ENCODE results near the gene FAR2. TPM values are rescaled to one million over a fixed set of nuclear protein-coding genes. Genes with fewer than 3 reads are reported as not detected.

FAR2 gene
- polyA plus RNA-seq, 1 donor (not counting 4 experiments of a cell fraction or from before 2014, with no cell fraction given): 9.2 TPM

DNA sequence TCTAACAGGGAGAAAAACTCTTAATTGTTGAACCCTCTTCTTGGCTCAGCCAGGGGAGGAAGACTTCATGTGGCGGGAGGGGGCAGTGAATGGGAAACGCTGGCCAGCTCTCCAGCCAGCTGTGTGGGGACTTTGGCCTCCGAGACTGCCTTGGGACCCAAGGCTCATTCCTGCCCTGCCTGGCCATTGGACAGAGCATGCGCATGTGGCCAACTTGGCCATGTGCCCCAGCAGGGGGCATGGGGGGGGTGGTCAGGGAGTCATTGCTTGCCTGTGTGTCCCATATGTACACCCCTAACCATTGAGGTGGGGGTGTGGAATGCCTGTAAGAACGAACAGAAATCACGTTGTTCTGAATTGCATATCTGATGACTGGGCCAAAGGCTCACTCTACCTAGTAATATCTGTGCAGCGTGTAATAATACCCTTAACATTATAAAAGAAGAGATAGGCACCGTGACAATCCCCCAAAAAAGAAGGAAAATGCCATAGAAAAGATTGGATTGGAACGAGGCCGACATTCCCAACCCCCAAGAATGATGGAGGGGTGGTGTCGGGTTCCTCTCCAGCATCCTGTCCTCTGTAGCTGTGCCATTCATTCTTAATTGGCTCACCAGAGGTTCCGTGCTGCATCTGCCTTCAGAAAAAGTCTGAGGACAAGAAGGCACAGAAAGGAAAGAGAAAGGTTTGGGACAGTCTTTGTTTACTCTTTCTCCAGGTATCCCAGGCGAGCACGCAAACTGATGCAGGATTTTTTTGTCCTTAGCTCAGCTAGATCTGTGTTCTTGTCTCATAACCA, 3.5 kb upstream of the FAR2 start:
- H3K4me3 ChIP-seq (ENCODE audit: control insufficient read depth in 2 of 3, extremely low read depth in 1 of 3, insufficient read depth in 2 of 3, low read depth in 1 of 3, low read length in 3 of 3): no peak overlapping the region
- no peak for TF ChIP-seq EZH2 (IDR thresholded peaks at IDR 0.05; ENCODE audit: low read length)
- TF ChIP-seq, protein P1, sequence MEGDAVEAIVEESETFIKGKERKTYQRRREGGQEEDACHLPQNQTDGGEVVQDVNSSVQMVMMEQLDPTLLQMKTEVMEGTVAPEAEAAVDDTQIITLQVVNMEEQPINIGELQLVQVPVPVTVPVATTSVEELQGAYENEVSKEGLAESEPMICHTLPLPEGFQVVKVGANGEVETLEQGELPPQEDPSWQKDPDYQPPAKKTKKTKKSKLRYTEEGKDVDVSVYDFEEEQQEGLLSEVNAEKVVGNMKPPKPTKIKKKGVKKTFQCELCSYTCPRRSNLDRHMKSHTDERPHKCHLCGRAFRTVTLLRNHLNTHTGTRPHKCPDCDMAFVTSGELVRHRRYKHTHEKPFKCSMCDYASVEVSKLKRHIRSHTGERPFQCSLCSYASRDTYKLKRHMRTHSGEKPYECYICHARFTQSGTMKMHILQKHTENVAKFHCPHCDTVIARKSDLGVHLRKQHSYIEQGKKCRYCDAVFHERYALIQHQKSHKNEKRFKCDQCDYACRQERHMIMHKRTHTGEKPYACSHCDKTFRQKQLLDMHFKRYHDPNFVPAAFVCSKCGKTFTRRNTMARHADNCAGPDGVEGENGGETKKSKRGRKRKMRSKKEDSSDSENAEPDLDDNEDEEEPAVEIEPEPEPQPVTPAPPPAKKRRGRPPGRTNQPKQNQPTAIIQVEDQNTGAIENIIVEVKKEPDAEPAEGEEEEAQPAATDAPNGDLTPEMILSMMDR (optimal IDR thresholded peaks at IDR 0.05 in 1 of 3, IDR thresholded peaks at IDR 0.05 in 1 of 3, conservative IDR thresholded peaks at IDR 0.05 in 1 of 3; ENCODE audit: extremely low read depth in 1 of 3, insufficient read depth in 2 of 3, low read length in 3 of 3): no peak
- dilution Hi-C loops (cut with MboI; ENCODE audit: extremely low pct_ligation_motif_present, low sequenced_read_pairs): no loop called here
- no peak overlapping the region for H3K9ac ChIP-seq (ENCODE audit: control insufficient read depth, extremely low read depth, insufficient read depth, low read length)
- H3K9me1 ChIP-seq (ENCODE audit: control insufficient read depth, extremely low read depth, insufficient read depth, low read length): no peaks in the 10 kb centered on the region
- no peak overlapping the region for H2AFZ ChIP-seq (ENCODE audit: control insufficient read depth, low read length)
- H3K79me2 ChIP-seq (ENCODE audit: control insufficient read depth, insufficient read depth, low read length): no peaks in the 10 kb centered on the region
- H3K36me3 ChIP-seq (ENCODE audit: control insufficient read depth in 2 of 2, extremely low read depth in 1 of 2, insufficient read depth in 2 of 2, low read length in 2 of 2): no peaks in the 10 kb centered on the region
- peaks cover 13% of the 10 kb centered on the region for H3K4me1 ChIP-seq (ENCODE audit: control insufficient read depth, extremely low read depth, insufficient read depth, low read length)
- no peak overlapping the region for H3K27ac ChIP-seq (ENCODE audit: control insufficient read depth, insufficient read depth, low read length)
- H3K4me2 ChIP-seq (ENCODE audit: control insufficient read depth, extremely low read depth, insufficient read depth, low read depth, low read length): no peak overlapping the region
- no peaks in the 10 kb centered on the region for H3K9me3 ChIP-seq (ENCODE audit: control insufficient read depth, low read depth, low read length)
- H4K20me1 ChIP-seq (ENCODE audit: control insufficient read depth, extremely low read depth, insufficient read depth, low read length): no peaks in the 10 kb centered on the region
- H3K27me3 ChIP-seq (ENCODE audit: control insufficient read depth, extremely low read depth, insufficient read depth, low read length): no peaks in the 10 kb centered on the region
- DNase-seq (ENCODE audit: low read depth, low spot score): no peak
- no peak for FAIRE-seq

DNA sequence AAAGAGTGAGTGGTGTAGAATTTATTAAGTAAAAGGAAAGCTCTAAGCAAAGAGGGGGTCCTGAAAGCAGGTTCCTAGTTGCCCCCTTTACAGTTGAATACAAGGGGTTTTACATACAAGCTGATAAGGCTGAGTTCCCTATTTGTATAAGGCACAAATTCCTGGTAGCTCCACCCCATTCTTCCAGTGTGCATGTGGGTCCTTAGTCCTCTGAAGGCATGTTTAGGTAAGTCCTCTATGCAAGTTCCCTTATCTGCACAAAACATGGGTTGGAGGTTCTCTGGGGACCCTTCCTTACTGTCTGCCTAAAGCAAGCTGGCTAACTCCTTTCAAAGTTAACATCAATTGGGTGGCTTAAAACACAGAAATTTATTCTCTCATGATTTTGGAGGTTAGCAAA, 2.9 kb upstream of the FAR2 start:
- Histone ChIP-seq H3K4me3 (ENCODE audit: control insufficient read depth in 2 of 3, extremely low read depth in 1 of 3, insufficient read depth in 2 of 3, low read depth in 1 of 3, low read length in 3 of 3) (no peak overlapping the region), H3K36me3 (ENCODE audit: control insufficient read depth in 2 of 2, extremely low read depth in 1 of 2, insufficient read depth in 2 of 2, low read length in 2 of 2) (no peaks in the 10 kb centered on the region), H3K27me3 (ENCODE audit: control insufficient read depth, extremely low read depth, insufficient read depth, low read length) (no peaks in the 10 kb centered on the region), H3K9ac (ENCODE audit: control insufficient read depth, extremely low read depth, insufficient read depth, low read length) (no peak overlapping the region), H3K4me1 (ENCODE audit: control insufficient read depth, extremely low read depth, insufficient read depth, low read length) (peaks cover 13% of the 10 kb centered on the region), H4K20me1 (ENCODE audit: control insufficient read depth, extremely low read depth, insufficient read depth, low read length) (no peaks in the 10 kb centered on the region), H3K79me2 (ENCODE audit: control insufficient read depth, insufficient read depth, low read length) (no peaks in the 10 kb centered on the region), H2AFZ (ENCODE audit: control insufficient read depth, low read length) (no peak overlapping the region), H3K4me2 (ENCODE audit: control insufficient read depth, extremely low read depth, insufficient read depth, low read depth, low read length) (no peak overlapping the region), H3K27ac (ENCODE audit: control insufficient read depth, insufficient read depth, low read length) (no peak overlapping the region), H3K9me3 (ENCODE audit: control insufficient read depth, low read depth, low read length) (no peaks in the 10 kb centered on the region), H3K9me1 (ENCODE audit: control insufficient read depth, extremely low read depth, insufficient read depth, low read length) (no peaks in the 10 kb centered on the region)
- FAIRE-seq (no peak), DNase-seq (ENCODE audit: low read depth, low spot score) (no peak)
- dilution Hi-C loops (cut with MboI; ENCODE audit: extremely low pct_ligation_motif_present, low sequenced_read_pairs): no loop called here
- TF ChIP-seq, protein P1 (optimal IDR thresholded peaks at IDR 0.05 in 1 of 3, IDR thresholded peaks at IDR 0.05 in 1 of 3, conservative IDR thresholded peaks at IDR 0.05 in 1 of 3; ENCODE audit: extremely low read depth in 1 of 3, insufficient read depth in 2 of 3, low read length in 3 of 3): no peak
- TF ChIP-seq EZH2 (IDR thresholded peaks at IDR 0.05; ENCODE audit: low read length): no peak

All from keratinocyte (primary cell).